Stimulated activated CD8-positive, alpha-beta memory T cell treated with anti-CD3 and anti-CD28 coated beads, Interleukin-12 subunit alpha, Interleukin-12 subunit beta, amount 100 ng/mL, for 4 hours (primary cell): ENCODE measurements around the gene CEL.
"Not testable (repeated sequence)": the region's sequence is repeated elsewhere in the genome, so short reads cannot be mapped to it uniquely, and the experiment has no call there.

ENCODE experiments used
- DNase-seq: peaks from one replicate; pipeline ENCODE4 v3.0.0-alpha.2; 2020; ENCODE audit warnings: low read depth

The CEL gene

DNA sequence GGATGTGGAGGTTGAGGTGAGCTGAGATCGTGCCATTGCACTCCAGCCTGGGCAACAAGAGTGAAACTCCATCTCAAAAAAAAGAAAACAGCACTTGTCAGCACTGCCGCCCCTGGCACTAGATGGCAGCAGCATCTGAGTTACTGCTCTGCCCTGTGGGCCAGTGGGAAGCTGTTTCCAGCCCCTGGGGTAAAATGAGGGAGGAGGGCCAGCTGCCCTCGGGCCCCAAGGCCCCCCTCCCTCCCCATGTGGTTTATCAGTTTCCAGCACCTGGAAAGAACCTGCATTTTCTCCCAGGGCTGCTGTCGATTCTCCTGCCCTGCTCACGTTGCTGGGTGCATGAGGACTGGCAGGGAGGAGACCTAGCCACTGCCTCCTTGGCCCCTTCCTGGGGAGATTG is 13.2 kb upstream of the CEL start:
- no peak for DNase-seq

- DNase-seq = no peak
These were observed 12.7 kb upstream of the CEL start for GRCh38 chr9:133049043-133049442.

DNA sequence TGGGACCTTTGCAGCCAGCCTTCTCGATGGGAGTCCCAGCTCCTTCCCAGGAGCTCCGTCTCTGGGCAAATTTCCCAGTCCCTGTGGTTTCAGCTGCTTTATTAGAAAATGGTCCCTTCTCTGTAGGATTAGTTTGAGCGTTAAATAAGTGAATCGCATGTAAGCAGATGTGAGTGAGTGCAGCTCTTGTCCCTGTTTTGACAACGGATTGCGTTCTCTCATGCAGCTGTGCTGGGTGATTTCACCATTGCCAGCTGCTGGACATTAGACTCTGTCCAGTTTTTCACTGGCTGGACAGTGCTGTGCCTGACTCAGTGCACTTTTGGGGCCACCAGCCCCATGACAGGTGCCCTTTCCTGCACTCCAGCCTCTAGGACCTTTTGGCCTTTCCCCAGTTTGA is 11.6 kb upstream of the CEL start:
- DNase-seq = no peak

- no peak for DNase-seq
These were observed 11.0 kb upstream of the CEL start for GRCh38 chr9:133050781-133051180.

- no peak for DNase-seq
These were observed 10.4 kb upstream of the CEL start for GRCh38 chr9:133051281-133051900.

DNA sequence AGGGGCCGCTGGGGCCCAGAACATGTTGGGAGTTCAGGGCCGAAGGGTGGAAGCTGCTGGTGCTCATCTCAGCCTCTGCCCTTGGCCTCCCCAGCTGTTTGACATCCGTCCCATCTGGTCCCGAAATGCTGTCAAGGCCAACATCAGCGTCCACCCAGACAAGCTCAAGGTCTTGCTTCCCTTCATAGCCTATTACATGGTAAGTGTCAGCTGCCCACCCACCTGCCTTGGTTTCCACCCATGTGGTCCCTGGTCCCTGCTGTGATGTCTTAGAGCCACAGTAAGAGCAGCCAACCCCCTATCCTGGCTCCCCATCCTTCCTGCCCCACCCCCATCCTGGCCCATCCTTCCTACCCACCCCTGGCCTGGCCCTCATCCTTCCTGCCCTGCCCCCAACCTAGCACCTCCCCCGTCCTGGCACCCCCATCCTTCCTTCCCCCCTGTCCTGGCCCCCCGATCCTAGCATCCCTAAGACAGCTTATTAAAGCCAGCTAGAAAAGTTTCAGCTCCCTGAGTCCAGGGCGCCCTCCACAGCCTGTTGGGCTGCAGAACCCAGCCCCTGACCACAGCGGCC is 9.7 kb upstream of the CEL start:
- DNase-seq = no peak

DNA sequence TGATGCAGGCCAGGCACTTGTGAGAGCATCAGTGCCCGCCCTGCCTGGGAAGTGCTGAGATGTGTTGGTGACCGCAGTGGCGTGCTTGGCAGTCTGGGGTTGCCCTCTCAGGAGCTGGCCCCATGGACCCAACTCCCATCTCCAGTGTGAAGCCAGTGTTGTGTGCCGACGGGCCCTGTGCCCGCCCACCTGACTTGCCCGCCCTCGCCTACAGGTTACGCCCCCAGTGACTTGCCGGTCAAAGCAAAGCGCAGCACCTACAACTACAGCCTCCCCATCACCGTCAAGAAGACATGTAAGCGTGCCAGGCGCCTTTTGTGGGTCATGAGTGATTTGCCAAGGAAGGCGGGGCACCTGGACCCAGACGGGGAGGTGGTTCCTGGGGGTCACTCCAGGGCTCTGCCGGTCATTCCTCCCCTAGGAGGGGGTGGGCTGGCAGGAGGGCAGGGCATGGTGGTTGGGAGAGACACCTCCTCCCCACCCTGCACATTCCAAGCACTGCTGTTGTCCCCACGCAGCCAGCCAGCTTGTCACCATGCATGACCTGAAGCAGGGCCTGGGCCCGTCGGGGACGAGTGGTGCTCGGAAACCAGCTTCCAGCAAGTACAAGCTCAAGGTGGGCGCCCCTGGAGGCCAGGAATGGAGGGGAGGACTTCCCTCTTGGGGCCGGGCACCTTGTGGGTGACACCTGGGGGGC is 7.4 kb upstream of the CEL start:
- DNase-seq = no peak

GRCh38 chr9:133054966-133055365 is 6.8 kb upstream of the CEL start:
- DNase-seq = no peak

DNA sequence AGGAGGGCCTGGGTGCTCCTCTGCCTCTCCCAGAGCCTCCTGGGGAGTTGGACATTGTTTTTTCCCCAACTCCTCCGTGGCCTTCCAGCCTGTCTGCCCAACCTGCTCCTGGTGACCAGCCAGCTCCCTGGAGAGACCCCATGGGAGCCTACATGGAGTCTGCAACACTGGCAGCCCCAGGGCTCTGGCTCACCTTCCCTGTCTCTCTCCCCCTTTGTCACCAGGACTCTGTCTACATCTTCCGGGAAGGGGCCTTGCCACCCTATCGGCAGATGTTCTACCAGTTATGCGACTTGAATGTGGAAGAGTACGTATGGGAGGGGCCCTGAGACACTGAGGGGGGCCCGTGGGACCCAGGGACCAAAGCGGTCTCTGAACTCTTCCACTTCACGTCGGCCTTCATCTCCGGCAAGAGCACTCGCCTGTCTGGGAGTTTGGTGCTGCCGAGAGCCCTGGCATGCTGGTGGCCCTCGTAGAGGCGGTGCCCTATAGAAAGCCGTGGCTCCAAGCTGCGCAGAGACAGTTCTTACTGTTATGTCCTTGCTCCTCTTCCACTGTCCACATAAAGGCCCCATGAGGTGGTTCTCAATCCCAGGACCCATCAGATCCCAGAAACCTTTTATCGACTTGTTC is 5.9 kb upstream of the CEL start:
- DNase-seq = no peak

- DNase-seq = no peak
These were observed 5.2 kb upstream of the CEL start for GRCh38 chr9:133056533-133056932.

DNA sequence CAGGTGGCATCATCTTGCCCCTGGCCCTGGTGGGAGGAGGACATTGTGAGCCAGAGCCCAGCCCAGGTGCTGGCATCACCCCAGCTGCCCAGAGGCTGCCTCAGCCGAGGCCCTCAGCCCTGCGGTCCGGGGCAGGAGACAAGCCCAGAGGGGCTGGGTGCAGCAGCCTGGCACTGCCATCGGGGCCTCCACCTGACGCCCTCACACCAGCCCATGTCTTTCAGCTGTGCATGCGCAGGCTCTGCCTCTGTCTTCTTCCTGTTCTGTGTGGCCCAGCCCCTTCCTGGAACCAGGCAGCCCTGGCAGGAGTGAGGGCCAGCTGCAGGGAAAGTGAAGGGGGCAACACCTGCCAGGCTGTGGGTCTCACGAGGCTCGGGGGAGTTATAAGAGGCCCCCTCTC is 4.8 kb upstream of the CEL start:
- no peak for DNase-seq

GRCh38 chr9:133057553-133057952 is 4.2 kb upstream of the CEL start:
- DNase-seq = no peak

- DNase-seq = no peak
These were observed 3.7 kb upstream of the CEL start for GRCh38 chr9:133058071-133058470.

DNA sequence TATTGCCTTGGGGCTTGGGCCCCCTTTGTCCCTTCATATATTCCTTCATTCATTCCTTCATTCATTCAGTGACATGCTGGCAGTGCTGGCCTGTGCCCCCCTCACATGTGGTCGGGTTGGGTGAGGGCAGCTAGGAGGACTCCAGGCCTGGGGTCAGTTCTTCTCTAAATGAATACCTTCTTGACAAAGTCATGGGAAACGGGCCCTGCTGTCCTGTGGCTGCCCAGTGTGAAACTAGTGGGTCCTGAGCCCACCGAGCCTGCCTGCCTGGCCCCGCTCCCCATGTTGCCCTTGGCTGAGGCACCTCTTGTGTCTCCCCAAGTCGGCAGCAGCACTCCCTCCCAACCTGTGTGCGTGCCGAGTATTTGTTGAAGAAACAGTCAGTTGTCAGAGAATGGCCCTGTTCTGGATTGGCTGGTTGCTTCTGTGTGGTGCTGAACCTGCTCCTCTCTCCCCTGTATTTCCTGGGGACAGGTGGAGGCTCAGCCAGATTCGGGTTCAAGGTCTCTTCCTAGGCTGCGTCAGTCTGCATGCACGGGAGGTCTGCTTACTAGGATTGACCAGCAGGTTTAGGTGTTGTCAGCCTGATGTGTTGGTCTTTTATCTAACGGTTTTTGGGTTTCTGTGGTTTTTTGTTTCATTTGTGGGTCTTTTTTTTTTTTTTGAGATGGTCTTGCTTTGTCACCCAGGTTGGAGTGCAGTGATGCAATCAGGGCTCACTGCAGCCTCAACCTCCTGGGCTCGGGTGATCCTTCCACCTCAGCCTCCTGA is 3.0 kb upstream of the CEL start:
- DNase-seq = no peak

DNA sequence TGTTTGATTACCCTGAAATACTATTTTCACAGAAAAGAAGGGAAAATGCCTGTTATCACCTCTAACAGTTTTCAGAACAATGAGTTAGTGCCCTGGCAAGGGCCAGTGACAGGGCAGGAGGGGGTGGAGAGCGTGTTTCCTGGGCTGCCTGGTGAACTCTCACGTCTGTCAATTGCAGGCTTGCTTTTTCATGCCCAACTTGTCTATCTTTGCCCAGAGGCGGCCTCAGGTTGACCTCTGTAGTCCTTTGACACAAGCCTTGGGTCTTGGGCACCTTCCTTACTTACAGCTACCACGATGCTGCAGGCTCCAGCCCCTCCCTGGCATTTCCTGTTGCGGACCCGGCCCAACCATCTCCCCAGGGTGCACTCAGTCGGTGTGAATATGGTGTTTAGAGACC is 2.2 kb upstream of the CEL start:
- DNase-seq = no peak

DNA sequence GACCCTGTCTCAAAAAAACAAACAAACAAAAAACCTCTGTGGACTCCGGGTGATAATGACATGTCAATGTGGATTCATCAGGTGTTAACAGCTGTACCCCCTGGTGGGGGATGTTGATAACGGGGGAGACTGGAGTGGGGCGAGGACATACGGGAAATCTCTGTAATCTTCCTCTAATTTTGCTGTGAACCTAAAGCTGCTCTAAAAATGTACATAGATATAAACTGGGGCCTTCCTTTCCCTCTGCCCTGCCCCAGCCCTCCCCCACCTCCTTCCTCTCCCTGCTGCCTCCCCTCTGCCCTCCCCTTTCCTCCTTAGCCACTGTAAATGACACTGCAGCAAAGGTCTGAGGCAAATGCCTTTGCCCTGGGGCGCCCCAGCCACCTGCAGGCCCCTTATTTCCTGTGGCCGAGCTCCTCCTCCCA is 1.4 kb upstream of the CEL start:
- DNase-seq = no peak

- DNase-seq = not testable (repeated sequence)
These were observed 590 bp upstream of the CEL start for GRCh38 chr9:133061019-133061763.

GRCh38 chr9:133062569-133062968 is 788 bp downstream of the CEL start:
- not testable (repeated sequence) for DNase-seq

GRCh38 chr9:133063159-133063499 is 1.3 kb downstream of the CEL start:
- no peak for DNase-seq

DNA sequence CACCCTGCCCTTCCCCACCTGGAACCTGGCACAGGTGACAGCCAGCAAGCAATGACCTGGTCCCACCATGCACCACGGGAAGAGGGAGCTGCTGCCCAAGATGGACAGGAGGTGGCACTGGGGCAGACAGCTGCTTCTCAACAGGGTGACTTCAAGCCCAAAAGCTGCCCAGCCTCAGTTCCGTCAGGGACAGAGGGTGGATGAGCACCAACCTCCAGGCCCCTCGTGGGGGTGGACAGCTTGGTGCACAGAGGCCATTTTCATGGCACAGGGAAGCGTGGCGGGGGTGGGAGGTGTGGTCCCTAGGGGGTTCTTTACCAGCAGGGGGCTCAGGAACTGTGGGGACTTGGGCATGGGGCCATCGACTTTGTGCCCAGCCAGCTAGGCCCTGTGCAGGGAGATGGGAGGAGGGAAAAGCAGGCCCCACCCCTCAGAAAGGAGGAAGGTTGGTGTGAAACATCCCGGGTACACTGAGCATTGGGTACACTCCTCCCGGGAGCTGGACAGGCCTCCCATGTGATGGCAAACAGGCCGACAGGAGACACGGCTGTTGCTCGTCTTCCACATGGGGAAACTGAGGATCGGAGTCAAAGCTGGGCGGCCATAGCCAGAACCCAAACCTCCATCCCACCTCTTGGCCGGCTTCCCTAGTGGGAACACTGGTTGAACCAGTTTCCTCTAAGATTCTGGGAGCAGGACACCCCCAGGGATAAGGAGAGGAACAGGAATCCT is 1.9 kb downstream of the CEL start:
- no peak for DNase-seq
